ENCODE measurements around the gene AMOT.

The AMOT gene

GRCh38 chrX:112819008-112819640 is 21.5 kb downstream of the AMOT start:
- TF ChIP-seq EGR1 (IDR thresholded peaks at IDR 0.05) = no peak
- no peak for TF ChIP-seq RAD21 (IDR thresholded peaks at IDR 0.05; ENCODE audit: low read depth)
- no peak for TF ChIP-seq TEAD4 (IDR thresholded peaks at IDR 0.05)
- no peak for TF ChIP-seq TCF12 (IDR thresholded peaks at IDR 0.05; ENCODE audit: low read depth)
- no peak for TF ChIP-seq NFIC (IDR thresholded peaks at IDR 0.05)
- no peak for TF ChIP-seq ZBTB7A (IDR thresholded peaks at IDR 0.05; ENCODE audit: low read depth)
- no peak for TF ChIP-seq EP300 (IDR thresholded peaks at IDR 0.05; ENCODE audit: borderline replicate concordance)
- TF ChIP-seq TAF1 (IDR thresholded peaks at IDR 0.05; ENCODE audit: low read depth) = no peak
- no peak for TF ChIP-seq CREB1 (IDR thresholded peaks at IDR 0.05; ENCODE audit: low read depth)

GRCh38 chrX:112818114-112819007 is 22.3 kb downstream of the AMOT start:
- no peak for TF ChIP-seq FOXM1 (IDR thresholded peaks at IDR 0.05; ENCODE audit: borderline replicate concordance, low read depth)
- no peak for TF ChIP-seq ZBTB7A (IDR thresholded peaks at IDR 0.05; ENCODE audit: low read depth)
- no peak for TF ChIP-seq TAF1 (IDR thresholded peaks at IDR 0.05; ENCODE audit: low read depth)
- no peak for TF ChIP-seq TCF12 (IDR thresholded peaks at IDR 0.05; ENCODE audit: low read depth)
- no peak for TF ChIP-seq EGR1 (IDR thresholded peaks at IDR 0.05)
- no peak for TF ChIP-seq RAD21 (IDR thresholded peaks at IDR 0.05; ENCODE audit: low read depth)
- TF ChIP-seq YY1 (IDR thresholded peaks at IDR 0.05; ENCODE audit: low read depth) = no peak
- no peak for TF ChIP-seq NFIC (IDR thresholded peaks at IDR 0.05)
- TF ChIP-seq MAX (IDR thresholded peaks at IDR 0.05) = no peak
- TF ChIP-seq USF1 (IDR thresholded peaks at IDR 0.05) = no peak
- TF ChIP-seq EP300 (IDR thresholded peaks at IDR 0.05; ENCODE audit: borderline replicate concordance) = no peak
- no peak for TF ChIP-seq REST (IDR thresholded peaks at IDR 0.05; ENCODE audit: low read depth)
- no peak for TF ChIP-seq CEBPB (IDR thresholded peaks at IDR 0.05)

GRCh38 chrX:112816908-112817307 is 23.7 kb downstream of the AMOT start:
- TF ChIP-seq YY1 (IDR thresholded peaks at IDR 0.05; ENCODE audit: low read depth) (no peak), NFIC (IDR thresholded peaks at IDR 0.05) (no peak), TCF12 (IDR thresholded peaks at IDR 0.05; ENCODE audit: low read depth) (no peak), CREB1 (IDR thresholded peaks at IDR 0.05; ENCODE audit: low read depth) (no peak), USF1 (IDR thresholded peaks at IDR 0.05) (no peak), FOXM1 (IDR thresholded peaks at IDR 0.05; ENCODE audit: borderline replicate concordance, low read depth) (no peak), EP300 (IDR thresholded peaks at IDR 0.05; ENCODE audit: borderline replicate concordance) (no peak), TEAD4 (IDR thresholded peaks at IDR 0.05) (no peak), REST (IDR thresholded peaks at IDR 0.05; ENCODE audit: low read depth) (no peak), EGR1 (IDR thresholded peaks at IDR 0.05) (no peak), TAF1 (IDR thresholded peaks at IDR 0.05; ENCODE audit: low read depth) (no peak), ZBTB7A (IDR thresholded peaks at IDR 0.05; ENCODE audit: low read depth) (no peak), CEBPB (IDR thresholded peaks at IDR 0.05) (no peak), MAX (IDR thresholded peaks at IDR 0.05) (no peak), RAD21 (IDR thresholded peaks at IDR 0.05; ENCODE audit: low read depth) (no peak)

GRCh38 chrX:112814496-112814895 is 26.1 kb downstream of the AMOT start:
- TF ChIP-seq TEAD4 (IDR thresholded peaks at IDR 0.05) (no peak), CEBPB (IDR thresholded peaks at IDR 0.05) (no peak), FOXM1 (IDR thresholded peaks at IDR 0.05; ENCODE audit: borderline replicate concordance, low read depth) (no peak), MAX (IDR thresholded peaks at IDR 0.05) (no peak), NFIC (IDR thresholded peaks at IDR 0.05) (no peak), EP300 (IDR thresholded peaks at IDR 0.05; ENCODE audit: borderline replicate concordance) (no peak), RAD21 (IDR thresholded peaks at IDR 0.05; ENCODE audit: low read depth) (no peak), EGR1 (IDR thresholded peaks at IDR 0.05) (no peak), REST (IDR thresholded peaks at IDR 0.05; ENCODE audit: low read depth) (no peak), YY1 (IDR thresholded peaks at IDR 0.05; ENCODE audit: low read depth) (no peak), CREB1 (IDR thresholded peaks at IDR 0.05; ENCODE audit: low read depth) (no peak), ZBTB7A (IDR thresholded peaks at IDR 0.05; ENCODE audit: low read depth) (no peak), TAF1 (IDR thresholded peaks at IDR 0.05; ENCODE audit: low read depth) (no peak), TCF12 (IDR thresholded peaks at IDR 0.05; ENCODE audit: low read depth) (no peak)
